Panc1 (cell line): ENCODE data around the gene GPR148. TPM values are rescaled to one million over a fixed set of nuclear protein-coding genes. Genes with fewer than 3 reads are reported as not detected.

ENCODE experiments used
- ATAC-seq: fragments of 200-7000 bp; cut with Tn5 transposase; 2 replicates; pipeline ENCODE4 v1.9.1; 2020; ENCODE audit warnings: mild to moderate bottlenecking, moderate library complexity
- BruUV-seq: library from RNA; stranded (reverse); fragments of 400-500 nt; replicated peaks from 2 replicates; lab custom pipeline; 2021; lab: Mats Ljungman, UMichigan
- CTCF ChIA-PET: fragments of 300-600 bp; sonication (Branson Sonifier 250); formaldehyde crosslinking; loops from one replicate; lab custom pipeline; 2022; ENCODE audit warnings: antibody characterized with exemption; lab: Charles Lee
- POLR2A ChIA-PET: fragments of 300-600 bp; sonication (Branson Sonifier 250); formaldehyde crosslinking; loops from one replicate; lab custom pipeline; 2022; ENCODE audit warnings: antibody characterized with exemption; lab: Charles Lee
- DNase-seq: peaks from one replicate; pipeline ENCODE4 v3.0.0-alpha.2; 2010; ENCODE audit warnings: low read depth, low spot score
- H3K27ac ChIP-seq: 2 replicates; pipeline ENCODE4 v1.5.1; 2011; ENCODE audit warnings: mild to moderate bottlenecking, low read length, inconsistent platforms
- H3K27me3 ChIP-seq: fragments of 200-500 bp; sonication (Bioruptor generic); 2 replicates; pipeline ENCODE4 v1.6.0; 2014; ENCODE audit warnings: low read length, inconsistent platforms; ENCODE audit not compliant: control insufficient read depth, insufficient read depth
- H3K36me3 ChIP-seq: fragments of 200-500 bp; sonication (Bioruptor generic); 2 replicates; pipeline ENCODE4 v1.5.1; 2014; ENCODE audit warnings: inconsistent platforms, mild to moderate bottlenecking, low read length, moderate library complexity; ENCODE audit not compliant: control insufficient read depth, insufficient read depth
- H3K4me1 ChIP-seq: 2 replicates; pipeline ENCODE4 v1.5.1; 2011; ENCODE audit warnings: inconsistent platforms, mild to moderate bottlenecking, low read length, moderate library complexity; ENCODE audit not compliant: control insufficient read depth, insufficient read depth
- H3K4me3 ChIP-seq, 2 experiments: 2 replicates each; pipeline ENCODE4 v1.5.1; 2011 to 2012; ENCODE audit warnings: low read depth in 2 of 2, low read length in 2 of 2, mild to moderate bottlenecking in 2 of 2, inconsistent platforms in 1 of 2, moderate library complexity in 1 of 2
- H3K9me3 ChIP-seq: fragments of 200-500 bp; sonication (Bioruptor generic); 2 replicates; pipeline ENCODE4 v1.5.1; 2014; ENCODE audit warnings: low read depth, mild to moderate bottlenecking, inconsistent platforms, low read length, moderate library complexity; ENCODE audit not compliant: control insufficient read depth, insufficient read depth
- CTCF ChIP-seq: fragments of 450-650 bp; IDR thresholded peaks from 2 replicates; pipeline ENCODE4 v1.5.1; 2017; ENCODE audit warnings: mild to moderate bottlenecking
- POLR2AphosphoS5 ChIP-seq: IDR thresholded peaks from 2 replicates; pipeline ENCODE4 v1.6.1; 2012; ENCODE audit warnings: mild to moderate bottlenecking, low read depth, low read length, moderate library complexity
- REST ChIP-seq, 2 experiments: IDR thresholded peaks; 2 replicates each; pipeline ENCODE4 v1.6.1; 2011 to 2012; ENCODE audit warnings: low read depth in 2 of 2, control low read depth in 1 of 2, low read length in 1 of 2, mild to moderate bottlenecking in 1 of 2, moderate library complexity in 1 of 2; ENCODE audit not compliant: insufficient read depth in 1 of 2
- SIN3A ChIP-seq: IDR thresholded peaks from 2 replicates; pipeline ENCODE4 v1.6.1; 2012; ENCODE audit warnings: low read depth, mild to moderate bottlenecking, low read length, moderate library complexity, borderline replicate concordance; ENCODE audit not compliant: insufficient read depth
- in situ Hi-C: cut with HindIII; loops from 2 replicates; pipeline ENCODE4 v1.10.0; 2016; ENCODE audit warnings: low sequenced_read_pairs, low pct_unique_long_range_greater_than_20kb
- intact Hi-C: fragments of 100-400 bp; cut with micrococcal nuclease; formaldehyde crosslinking; loops from one replicate; pipeline ENCODE4 v1.10.0; 2022; ENCODE audit not compliant: unreplicated experiment
- total RNA-seq: library from RNA; stranded (reverse); gene quantifications from one replicate; pipeline ENCODE4 v1.2.1, GENCODE V29; 2021; ENCODE audit not compliant: unreplicated experiment

Gene GPR148
- total RNA-seq, 1 experiment from 2014 or later = not detected

- ChIA-PET POLR2A (no interaction called here), CTCF (no interaction called here)
- in situ Hi-C loops = no loop called here
These were observed 32.2 kb downstream of the GPR148 start for GRCh38 chr2:130760754-130761751.

GRCh38 chr2:130762031-130762909 is 33.4 kb downstream of the GPR148 start:
- DNase-seq (no peak), ATAC-seq (no peak)
- H3K27ac ChIP-seq = no peak overlapping the region
- in situ Hi-C loops (no loop called here), intact Hi-C loops (no loop called here)
- no peaks in the 10 kb centered on the region for H3K36me3 ChIP-seq
- H3K27me3 ChIP-seq = peaks cover 5% of the 10 kb centered on the region
- H3K4me1 ChIP-seq = no peaks in the 10 kb centered on the region
- TF ChIP-seq POLR2AphosphoS5 (no peak), REST (IDR thresholded peaks at IDR 0.05; ENCODE audit: insufficient read depth in 1 of 2, low read depth in 2 of 2, low read length in 1 of 2) (no peak), SIN3A (no peak), CTCF (no peak)
- no TSS peak for BruUV-seq
- H3K9me3 ChIP-seq = no peaks in the 10 kb centered on the region
- POLR2A ChIA-PET = no interaction called here
- H3K4me3 ChIP-seq = no peak overlapping the region
- CTCF ChIA-PET = interaction anchor here (0.7 kb wide), 1 partner anchor 13 kb away, joined by 3 read pairs; no protein-coding TSS in a partner anchor

More at GRCh38 chr2:130760754-130761751, 32.2 kb downstream of the GPR148 start:
- DNase-seq (no peak), ATAC-seq (no peak)
- Histone ChIP-seq H3K9me3 (no peaks in the 10 kb centered on the region), H3K4me1 (no peaks in the 10 kb centered on the region), H3K36me3 (no peaks in the 10 kb centered on the region), H3K27me3 (peaks cover 10% of the 10 kb centered on the region), H3K27ac (no peak overlapping the region), H3K4me3 (no peak overlapping the region)
- BruUV-seq = no TSS peak
- intact Hi-C loops = no loop called here
- TF ChIP-seq POLR2AphosphoS5 = no peak
